Astrocyte of the cerebellum (primary cell): ENCODE results near the gene GPATCH4.
"Not testable (repeated sequence)": the region's sequence is repeated elsewhere in the genome, so short reads cannot be mapped to it uniquely, and the experiment has no call there.

Experiments
- DNase-seq: peaks from one replicate; pipeline ENCODE4 v3.0.0-alpha.2; 2011; ENCODE audit warnings: low read depth
- H3K4me3 ChIP-seq: 2 replicates; pipeline ENCODE4 v1.5.1; 2011; ENCODE audit warnings: mild to moderate bottlenecking, low read depth, low read length, moderate library complexity
- in situ Hi-C: cut with HindIII; loops from 2 replicates; pipeline ENCODE4 v1.10.0; 2017; ENCODE audit warnings: low sequenced_read_pairs
- TF ChIP-seq, protein P1 (sequence below): IDR thresholded peaks from 2 replicates; pipeline ENCODE4 v1.5.1; 2012; ENCODE audit warnings: low read length, low read depth, moderate library complexity, mild to moderate bottlenecking; ENCODE audit errors: missing control alignments

GPATCH4 gene

DNA sequence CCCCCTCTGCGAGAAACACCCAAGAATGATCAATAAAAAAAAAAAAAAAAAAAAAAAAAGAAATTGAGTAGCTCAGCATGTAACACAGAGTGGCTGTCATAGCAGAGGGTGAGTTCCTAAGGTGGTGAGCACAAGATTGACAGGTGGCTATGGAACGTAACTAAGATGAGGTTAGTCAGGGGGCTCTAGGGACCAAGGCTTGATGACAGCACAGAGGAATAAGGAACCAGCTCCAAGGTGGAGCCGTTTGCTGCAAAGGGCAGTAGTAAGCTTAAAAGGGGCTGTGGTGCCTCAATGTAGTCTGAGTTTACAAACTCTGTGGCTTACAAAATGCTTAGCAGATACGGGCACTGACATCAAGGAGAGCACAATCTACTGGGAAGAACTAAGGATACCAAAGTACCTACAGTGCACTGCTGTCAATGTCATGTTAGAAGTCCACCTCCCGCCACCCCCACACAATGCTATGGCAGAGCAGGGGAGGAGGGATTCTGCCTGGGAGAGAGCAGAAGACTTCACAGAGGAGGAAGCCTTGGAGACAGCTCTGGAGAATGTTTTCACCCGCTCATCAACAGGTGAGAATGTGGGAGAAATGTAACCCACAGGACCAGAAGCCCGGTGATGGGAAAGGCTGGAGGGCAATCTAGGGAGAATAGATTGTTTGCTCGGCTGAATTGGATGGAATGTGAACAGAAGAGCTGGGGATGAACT, 42.0 kb downstream of the GPATCH4 start:
- no peak overlapping the region for H3K4me3 ChIP-seq
- in situ Hi-C loops, result no loop called here
- no peak for DNase-seq
- TF ChIP-seq, protein P1, sequence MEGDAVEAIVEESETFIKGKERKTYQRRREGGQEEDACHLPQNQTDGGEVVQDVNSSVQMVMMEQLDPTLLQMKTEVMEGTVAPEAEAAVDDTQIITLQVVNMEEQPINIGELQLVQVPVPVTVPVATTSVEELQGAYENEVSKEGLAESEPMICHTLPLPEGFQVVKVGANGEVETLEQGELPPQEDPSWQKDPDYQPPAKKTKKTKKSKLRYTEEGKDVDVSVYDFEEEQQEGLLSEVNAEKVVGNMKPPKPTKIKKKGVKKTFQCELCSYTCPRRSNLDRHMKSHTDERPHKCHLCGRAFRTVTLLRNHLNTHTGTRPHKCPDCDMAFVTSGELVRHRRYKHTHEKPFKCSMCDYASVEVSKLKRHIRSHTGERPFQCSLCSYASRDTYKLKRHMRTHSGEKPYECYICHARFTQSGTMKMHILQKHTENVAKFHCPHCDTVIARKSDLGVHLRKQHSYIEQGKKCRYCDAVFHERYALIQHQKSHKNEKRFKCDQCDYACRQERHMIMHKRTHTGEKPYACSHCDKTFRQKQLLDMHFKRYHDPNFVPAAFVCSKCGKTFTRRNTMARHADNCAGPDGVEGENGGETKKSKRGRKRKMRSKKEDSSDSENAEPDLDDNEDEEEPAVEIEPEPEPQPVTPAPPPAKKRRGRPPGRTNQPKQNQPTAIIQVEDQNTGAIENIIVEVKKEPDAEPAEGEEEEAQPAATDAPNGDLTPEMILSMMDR, result no peak

DNA sequence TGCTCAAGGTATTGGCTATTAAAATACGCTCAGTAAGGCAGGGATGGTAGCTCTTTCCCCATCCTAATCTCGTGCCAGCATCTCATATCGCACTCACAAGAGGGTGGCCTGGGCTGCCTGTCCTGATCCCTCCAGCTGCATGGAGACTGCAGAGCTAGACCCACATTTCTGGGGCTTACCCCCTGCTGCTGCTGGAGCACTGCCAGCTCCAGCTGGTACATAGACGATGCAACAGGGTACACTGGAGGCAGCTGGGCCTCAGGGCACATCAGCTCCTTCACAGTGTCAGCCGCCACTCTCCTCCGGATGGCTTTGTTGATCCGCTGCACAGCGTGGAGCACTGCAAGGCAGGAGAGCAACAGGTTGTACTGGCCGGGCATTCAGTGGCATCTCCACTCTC, 44.9 kb downstream of the GPATCH4 start:
- H3K4me3 ChIP-seq, result no peak overlapping the region
- no peak for DNase-seq
- in situ Hi-C loops, result no loop called here
- TF ChIP-seq, protein P1, result no peak

DNA sequence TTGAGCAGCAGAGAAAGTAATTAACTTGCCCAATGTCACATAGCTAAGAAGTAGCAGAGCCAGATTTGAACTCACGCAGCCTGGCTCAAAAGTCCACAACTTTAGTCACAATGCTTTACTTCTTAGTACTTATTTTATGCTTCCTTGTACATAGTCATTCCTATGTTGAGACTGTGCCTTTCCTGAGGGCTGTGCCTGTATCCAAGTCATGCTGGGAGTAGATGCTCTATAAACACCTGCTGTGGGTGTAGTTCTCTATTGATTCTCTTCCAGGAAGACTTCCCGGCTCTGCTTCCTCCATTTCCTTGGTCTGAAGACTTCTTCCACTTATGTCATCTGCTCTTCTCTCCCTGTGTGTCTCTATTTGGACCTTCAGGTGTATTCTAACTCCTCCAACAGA, 45.6 kb downstream of the GPATCH4 start:
- in situ Hi-C loops, result no loop called here
- TF ChIP-seq, protein P1, result no peak
- no peak for DNase-seq
- H3K4me3 ChIP-seq, result no peak overlapping the region

DNA sequence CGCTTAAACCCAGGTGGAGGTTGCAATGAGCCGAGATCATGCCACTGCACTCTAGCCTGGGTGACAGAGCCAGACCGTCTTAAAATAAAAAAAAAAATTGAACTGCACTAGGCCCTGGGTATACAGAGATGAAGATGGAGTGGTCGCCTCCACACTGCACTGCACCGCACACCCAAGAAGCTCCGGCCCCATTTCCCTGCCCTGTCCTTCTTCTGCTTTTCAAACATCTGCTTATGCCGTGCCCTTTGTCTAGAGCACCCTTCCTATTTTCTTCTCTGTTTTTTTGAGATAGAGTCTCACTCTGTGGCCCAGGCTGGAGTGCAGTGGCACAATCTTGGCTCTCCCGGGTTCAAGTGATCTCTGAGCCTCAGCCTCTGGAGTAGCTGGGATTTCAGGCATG, 46.3 kb downstream of the GPATCH4 start:
- in situ Hi-C loops, result no loop called here
- TF ChIP-seq, protein P1, result no peak
- DNase-seq, result no peak
- H3K4me3 ChIP-seq, result no peak overlapping the region

DNA sequence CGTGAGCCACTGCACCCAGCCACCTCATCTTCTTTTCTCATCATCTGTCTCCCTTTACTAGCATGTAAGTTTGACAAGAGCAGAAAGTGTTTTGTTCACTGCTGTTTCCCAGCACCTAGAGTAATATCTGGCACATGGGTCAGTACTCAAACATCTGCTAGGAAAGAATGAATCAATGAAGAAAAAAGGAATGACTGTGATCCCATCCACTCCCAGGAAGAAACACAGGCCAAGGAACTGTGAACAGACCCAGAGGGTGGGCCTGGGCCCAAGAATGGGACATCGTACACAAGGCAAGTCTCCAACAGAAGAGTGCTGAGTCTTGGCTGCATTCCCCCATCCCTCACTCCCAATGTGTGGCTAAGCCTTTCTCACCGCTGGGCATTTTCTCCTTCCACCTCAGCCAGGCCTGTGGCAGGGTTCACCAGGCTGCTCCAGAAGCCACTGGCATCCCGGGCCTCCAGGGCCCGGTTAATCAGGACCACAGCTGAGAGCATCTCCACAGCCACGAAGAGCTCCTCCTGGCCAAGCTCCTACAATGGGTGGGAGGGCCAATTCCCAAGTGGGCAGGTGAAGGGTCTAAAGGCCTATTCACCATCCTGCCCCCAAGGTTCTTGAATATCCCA, 47.3 kb downstream of the GPATCH4 start:
- H3K4me3 ChIP-seq, result no peak overlapping the region
- TF ChIP-seq, protein P1, result no peak
- in situ Hi-C loops, result no loop called here

DNA sequence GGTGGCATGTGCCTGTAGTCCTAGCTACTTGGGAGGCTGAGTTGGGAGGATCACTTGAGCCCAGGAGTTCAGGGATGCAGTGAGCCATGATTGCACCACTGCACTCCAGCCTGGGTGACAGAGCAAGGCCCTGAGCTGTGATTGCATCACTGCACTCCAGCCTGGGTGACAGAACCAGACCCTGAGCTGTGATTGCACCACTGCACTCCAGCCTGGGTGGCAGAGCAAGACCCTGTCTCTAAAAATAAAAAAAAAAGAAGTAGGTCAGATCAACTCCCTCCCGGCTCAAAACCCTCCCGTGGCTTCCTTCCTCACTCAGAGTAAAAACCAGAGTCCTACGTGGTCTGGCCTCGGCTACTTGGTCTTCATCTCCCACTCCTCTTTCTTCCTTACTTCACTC, 48.3 kb downstream of the GPATCH4 start:
- in situ Hi-C loops, DNase-seq, H3K4me3 ChIP-seq: not testable (repeated sequence)

More for the DNA sequence above, 47.3 kb downstream of the GPATCH4 start:
- no peak for DNase-seq

DNA sequence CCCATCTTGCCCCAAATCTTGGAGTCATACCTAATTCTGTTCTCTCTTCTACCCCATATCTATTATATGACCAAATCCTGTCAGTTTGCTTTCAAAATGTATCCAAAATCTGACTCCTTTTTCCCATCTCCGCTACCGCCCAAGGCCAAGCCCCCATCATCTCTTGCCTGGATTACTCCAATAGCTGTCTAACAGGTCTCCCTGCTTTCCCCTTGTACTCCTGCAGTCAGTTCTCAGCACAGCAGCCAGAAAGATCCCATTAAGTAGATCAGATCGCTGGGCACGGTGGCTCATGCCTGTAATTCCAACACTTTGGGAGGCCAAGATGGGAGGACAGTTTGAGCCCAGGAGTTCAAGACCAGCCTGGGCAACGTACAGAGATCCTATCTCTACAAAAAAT, 48.8 kb downstream of the GPATCH4 start:
- TF ChIP-seq, protein P1, result no peak
- no peak overlapping the region for H3K4me3 ChIP-seq
- DNase-seq, result no peak
- in situ Hi-C loops, result no loop called here
